ENCODE measurements around the gene LGR4. TPM values are rescaled to one million over a fixed set of nuclear protein-coding genes. Genes with fewer than 3 reads are reported as not detected.
"Not testable (repeated sequence)": the region's sequence is repeated elsewhere in the genome, so short reads cannot be mapped to it uniquely, and the experiment has no call there.

Gene LGR4
- total and polyA plus RNA-seq, 10 donors, result 1.5 to 47.2 (median 27.0) TPM

DNA sequence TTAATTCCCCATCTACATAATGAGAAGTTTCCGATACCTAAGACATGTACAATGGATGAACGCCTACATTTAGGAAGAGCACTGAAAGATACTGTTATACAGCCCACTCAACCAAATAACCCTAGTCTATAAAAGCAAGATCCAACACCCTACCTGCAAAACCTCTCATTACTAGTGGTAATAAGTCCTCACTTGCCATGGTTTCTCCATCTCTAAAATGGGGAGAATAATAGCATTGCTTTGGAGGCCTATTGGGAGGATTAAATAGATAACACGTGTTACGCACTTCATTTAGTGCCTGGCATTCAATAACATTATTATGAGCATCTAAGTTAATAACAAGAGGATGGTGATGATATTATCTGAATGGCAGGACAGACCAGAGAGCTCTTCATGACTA, 16.9 kb downstream of the LGR4 start:
- Histone ChIP-seq H3K4me1 (no peaks in the 10 kb centered on the region), H3K9me3 (no peaks in the 10 kb centered on the region), H3K36me3 (no peaks in the 10 kb centered on the region), H3K27ac (no peak overlapping the region), H3K27me3 (replicated peaks in 1 of 7) (no peaks in the 10 kb centered on the region), H3K4me3 (no peak overlapping the region)
- 90 to 98% (median 92%) methylated on average over 4 of the region's 4 CpGs for WGBS, 5 donors
- TF ChIP-seq CTCF (IDR thresholded peaks at IDR 0.05 in 8 of 11, conservative IDR thresholded peaks at IDR 0.05 in 3 of 11) (no peak), POLR2A (IDR thresholded peaks at IDR 0.05) (no peak), POLR2AphosphoS5 (IDR thresholded peaks at IDR 0.05) (no peak)
- intact Hi-C loops (cut with DNase I; ENCODE audit: low total_unique reads), result no loop called here
- no peak for DNase-seq

DNA sequence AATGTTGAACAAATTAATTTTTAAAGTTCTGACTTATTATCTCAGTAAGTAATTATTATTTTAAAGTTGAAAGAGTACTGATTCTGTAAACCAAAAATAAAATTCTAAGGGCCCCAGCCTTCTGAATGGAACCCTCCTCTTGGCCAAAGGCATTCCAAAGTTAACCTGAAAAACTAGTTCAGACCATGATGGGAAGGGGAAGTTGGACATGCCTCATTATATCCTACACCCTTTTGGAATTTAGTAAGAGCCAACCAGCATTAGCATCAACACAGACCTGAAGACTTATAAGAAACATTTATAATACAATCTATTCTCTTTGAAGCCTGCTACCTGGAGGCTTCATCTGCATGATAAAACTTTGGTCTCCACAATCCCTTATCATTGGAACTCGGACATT, 18.9 kb downstream of the LGR4 start:
- 76 to 98% (median 82%) methylated on average over 1 of the region's 1 CpG for WGBS, 5 donors
- Histone ChIP-seq H3K4me1 (no peaks in the 10 kb centered on the region), H3K27me3 (replicated peaks in 1 of 7) (no peaks in the 10 kb centered on the region), H3K27ac (no peak overlapping the region), H3K36me3 (no peaks in the 10 kb centered on the region), H3K4me3 (no peak overlapping the region), H3K9me3 (no peaks in the 10 kb centered on the region)
- no peak for TF ChIP-seq POLR2A (IDR thresholded peaks at IDR 0.05)
- no peak for TF ChIP-seq POLR2AphosphoS5 (IDR thresholded peaks at IDR 0.05)
- DNase-seq, result no peak
- intact Hi-C loops (cut with DNase I; ENCODE audit: low total_unique reads), result no loop called here

DNA sequence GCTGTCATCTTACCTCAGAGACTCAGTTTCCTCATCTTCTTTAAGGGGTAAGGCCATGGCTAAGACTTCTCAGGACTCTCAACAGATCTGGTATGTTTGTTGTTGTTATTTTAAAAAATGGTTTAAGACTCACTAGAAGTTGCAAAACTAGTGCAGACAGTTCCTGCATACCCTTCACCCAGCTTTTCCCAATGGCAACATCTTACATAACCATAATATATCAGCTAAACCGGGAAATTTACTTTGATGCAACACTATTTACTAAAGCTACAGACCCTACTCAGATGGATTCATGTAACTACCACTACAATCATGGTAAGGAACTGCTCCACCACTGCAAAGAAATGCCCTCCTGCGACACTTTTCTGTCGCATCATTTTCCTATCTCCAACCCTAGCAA, 20.4 kb downstream of the LGR4 start:
- H3K27me3 ChIP-seq (replicated peaks in 1 of 7), result no peaks in the 10 kb centered on the region
- TF ChIP-seq POLR2AphosphoS5 (IDR thresholded peaks at IDR 0.05) (no peak), POLR2A (IDR thresholded peaks at IDR 0.05) (no peak), CTCF (IDR thresholded peaks at IDR 0.05 in 8 of 11, conservative IDR thresholded peaks at IDR 0.05 in 3 of 11) (no peak)
- intact Hi-C loops (cut with DNase I; ENCODE audit: low total_unique reads), result no loop called here
- no peak overlapping the region for H3K4me3 ChIP-seq
- no peaks in the 10 kb centered on the region for H3K36me3 ChIP-seq
- no peak for DNase-seq
- H3K27ac ChIP-seq, result no peak overlapping the region
- no peaks in the 10 kb centered on the region for H3K4me1 ChIP-seq
- H3K9me3 ChIP-seq, result no peaks in the 10 kb centered on the region
- 80 to 92% (median 87%) methylated on average over 3 of the region's 3 CpGs for WGBS, 5 donors

- no peaks in the 10 kb centered on the region for H3K27me3 ChIP-seq (replicated peaks in 1 of 7)
- no peak overlapping the region for H3K27ac ChIP-seq
- no peak for DNase-seq
- intact Hi-C loops (cut with DNase I; ENCODE audit: low total_unique reads), result no loop called here
- TF ChIP-seq CTCF (IDR thresholded peaks at IDR 0.05 in 8 of 11, conservative IDR thresholded peaks at IDR 0.05 in 3 of 11) (no peak), POLR2A (IDR thresholded peaks at IDR 0.05) (no peak), POLR2AphosphoS5 (IDR thresholded peaks at IDR 0.05) (no peak)
- H3K4me3 ChIP-seq, result no peak overlapping the region
- WGBS, 5 donors, result 91 to 100% (median 97%) methylated on average over 1 of the region's 1 CpG
- H3K36me3 ChIP-seq, result no peaks in the 10 kb centered on the region
- H3K9me3 ChIP-seq, result no peaks in the 10 kb centered on the region
- no peaks in the 10 kb centered on the region for H3K4me1 ChIP-seq
Measured at GRCh38 chr11:27451244-27451965, 21.2 kb downstream of the LGR4 start.

GRCh38 chr11:27448184-27448540, 24.4 kb downstream of the LGR4 start:
- H3K9me3 ChIP-seq; H3K4me3 ChIP-seq; H3K4me1 ChIP-seq; H3K27me3 ChIP-seq (replicated peaks in 1 of 7); DNase-seq; H3K27ac ChIP-seq; H3K36me3 ChIP-seq; intact Hi-C loops (cut with DNase I; ENCODE audit: low total_unique reads): not testable (repeated sequence)
- WGBS, 5 donors, result 94 to 100% (median 98%) methylated on average over 5 of the region's 5 CpGs
